GM23338 (cell line): ENCODE measurements around the gene SLC25A17. TPM values are rescaled to one million over a fixed set of nuclear protein-coding genes. Genes with fewer than 3 reads are reported as not detected.

Source experiments
- ATAC-seq: fragments of 200-7000 bp; cut with Tn5 transposase; 3 replicates; pipeline ENCODE4 v1.9.1; 2020
- DNase-seq: peaks from one replicate; pipeline ENCODE4 v3.0.0-alpha.2; 2015; ENCODE audit warnings: low spot score
- H2AFZ ChIP-seq: fragments of 200-600 bp; sonication (generic); 2 replicates; pipeline ENCODE4 v1.8.0; 2016; ENCODE audit warnings: antibody characterized with exemption, mild to moderate bottlenecking, moderate library complexity
- H3F3A ChIP-seq: fragments of 200-600 bp; sonication (generic); replicated peaks from 2 replicates; pipeline ENCODE4 v1.8.0; 2017; ENCODE audit warnings: antibody characterized with exemption, mixed run types, low read depth
- H3K27ac ChIP-seq: fragments of 200-600 bp; sonication (generic); 2 replicates; pipeline ENCODE4 v1.6.1; 2016; ENCODE audit warnings: low read depth
- H3K27me3 ChIP-seq: fragments of 200-600 bp; sonication (generic); 2 replicates; pipeline ENCODE4 v1.8.0; 2016; ENCODE audit warnings: mild to moderate bottlenecking, mixed run types, moderate library complexity; ENCODE audit not compliant: insufficient read depth
- H3K36me3 ChIP-seq: fragments of 200-600 bp; sonication (generic); 2 replicates; pipeline ENCODE4 v1.8.0; 2016; ENCODE audit warnings: mild to moderate bottlenecking; ENCODE audit not compliant: insufficient read depth
- H3K4me1 ChIP-seq: fragments of 200-600 bp; sonication (generic); 2 replicates; pipeline ENCODE4 v1.8.0; 2016; ENCODE audit warnings: mild to moderate bottlenecking, moderate library complexity; ENCODE audit not compliant: insufficient read depth
- H3K4me2 ChIP-seq: fragments of 200-600 bp; sonication (generic); 2 replicates; pipeline ENCODE4 v1.7.1; 2017; ENCODE audit warnings: mixed run types
- H3K4me3 ChIP-seq: fragments of 200-600 bp; sonication (generic); 2 replicates; pipeline ENCODE4 v1.6.1; 2016; ENCODE audit warnings: mixed run types
- H3K79me2 ChIP-seq: fragments of 200-600 bp; sonication (generic); replicated peaks from 2 replicates; pipeline ENCODE4 v1.8.0; 2017; ENCODE audit warnings: mild to moderate bottlenecking; ENCODE audit not compliant: insufficient read depth
- H3K9me2 ChIP-seq: fragments of 200-600 bp; sonication (generic); 2 replicates; pipeline ENCODE4 v1.8.0; 2017; ENCODE audit not compliant: insufficient read depth
- H4K20me1 ChIP-seq: fragments of 200-600 bp; sonication (generic); replicated peaks from 2 replicates; pipeline ENCODE4 v1.8.0; 2017; ENCODE audit warnings: mild to moderate bottlenecking; ENCODE audit not compliant: insufficient read depth
- H3K27ac Mint-ChIP-seq: 2 replicates; pipeline ENCODE4 v1.8.0; 2020; ENCODE audit warnings: inconsistent platforms, mild to moderate bottlenecking, moderate library complexity, mixed read lengths
- H3K27me3 Mint-ChIP-seq: 3 replicates; pipeline ENCODE4 v1.8.0; 2022; ENCODE audit warnings: low read depth, mild to moderate bottlenecking, moderate library complexity, mixed read lengths, inconsistent platforms; ENCODE audit not compliant: insufficient read depth, poor library complexity
- H3K36me3 Mint-ChIP-seq: 3 replicates; pipeline ENCODE4 v1.8.0; 2021; ENCODE audit warnings: low read depth, mild to moderate bottlenecking, inconsistent platforms, moderate library complexity, mixed read lengths
- H3K4me1 Mint-ChIP-seq: 3 replicates; pipeline ENCODE4 v1.8.0; 2020; ENCODE audit warnings: mild to moderate bottlenecking, inconsistent platforms, mixed read lengths
- H3K4me3 Mint-ChIP-seq: 3 replicates; pipeline ENCODE4 v1.8.0; 2021; ENCODE audit warnings: moderate library complexity, mild to moderate bottlenecking, inconsistent platforms, mixed read lengths
- H3K9me3 Mint-ChIP-seq: 3 replicates; pipeline ENCODE4 v1.8.0; 2020; ENCODE audit warnings: moderate library complexity, mild to moderate bottlenecking, inconsistent platforms, mixed read lengths
- CREB1 ChIP-seq: fragments of 250-450 bp; sonication (Bioruptor Pico); IDR thresholded peaks from 2 replicates; pipeline ENCODE4 v1.5.0; 2020; ENCODE audit warnings: low read depth, mild to moderate bottlenecking, moderate library complexity
- EZH2 ChIP-seq: fragments of 200-600 bp; sonication (generic); IDR thresholded peaks from one replicate; pipeline ENCODE4 v1.8.0; 2017; ENCODE audit warnings: antibody characterized with exemption, mild to moderate bottlenecking, low read depth; ENCODE audit not compliant: unreplicated experiment
- EZH2phosphoT487 ChIP-seq: fragments of 200-600 bp; sonication (generic); IDR thresholded peaks from one replicate; pipeline ENCODE4 v1.8.1; 2018; ENCODE audit warnings: antibody characterized with exemption; ENCODE audit not compliant: unreplicated experiment
- JUNB ChIP-seq: IDR thresholded peaks from one replicate; pipeline ENCODE4 v1.6.1; 2016; ENCODE audit warnings: antibody characterized with exemption; ENCODE audit not compliant: unreplicated experiment
- NANOG ChIP-seq: IDR thresholded peaks from 2 replicates; pipeline ENCODE4 v1.6.1; 2016; ENCODE audit warnings: antibody characterized with exemption, borderline replicate concordance
- STAT1 ChIP-seq: IDR thresholded peaks from one replicate; pipeline ENCODE4 v1.6.1; 2016; ENCODE audit warnings: antibody characterized with exemption; ENCODE audit not compliant: unreplicated experiment
- ZNF114 ChIP-seq: fragments of 250-450 bp; sonication (Bioruptor Pico); IDR thresholded peaks from 2 replicates; pipeline ENCODE4 v1.5.0; 2020; ENCODE audit warnings: mild to moderate bottlenecking, moderate library complexity
- ZNF331 ChIP-seq: fragments of 250-450 bp; sonication (Bioruptor Pico); IDR thresholded peaks from 2 replicates; pipeline ENCODE4 v1.5.0; 2020; ENCODE audit warnings: low read depth, mild to moderate bottlenecking, moderate library complexity
- polyA plus RNA-seq: library from polyadenylated mRNA; unstranded; fragments of >200 nt; fragmentation: Nextera tagmentation; extraction: Ambion mirVana; gene quantifications from 2 replicates; pipeline ENCODE4 v1.2.1, GENCODE V29; 2016
- total RNA-seq: library from RNA; depleted of rRNA; stranded (reverse); fragments of >200 nt; shearing (Covaris generic); gene quantifications from 2 replicates; pipeline ENCODE4 v1.2.3, GENCODE V29; 2014
- TF ChIP-seq, protein P1 (sequence below): IDR thresholded peaks from 2 replicates; pipeline ENCODE4 v1.6.1; 2016; ENCODE audit warnings: antibody characterized with exemption
- TF ChIP-seq, protein P2 (sequence below), 2 experiments: fragments of 200-600 bp in 1 of 2; sonication (generic) in 1 of 2; conservative IDR thresholded peaks; 2 replicates each; pipeline versions ENCODE4 v1.5.1 to v1.6.1; 2016 to 2017; ENCODE audit warnings: antibody characterized with exemption in 2 of 2, low read depth in 2 of 2, mild to moderate bottlenecking in 2 of 2, moderate library complexity in 1 of 2
- TF ChIP-seq, protein P3 (sequence below): fragments of 250-450 bp; sonication (Bioruptor Pico); IDR thresholded peaks from 2 replicates; pipeline ENCODE4 v1.5.0; 2020; ENCODE audit warnings: mild to moderate bottlenecking, moderate library complexity
- TF ChIP-seq, protein P4 (sequence below): IDR thresholded peaks from one replicate; pipeline ENCODE4 v1.6.1; 2018; ENCODE audit warnings: antibody characterized with exemption; ENCODE audit not compliant: unreplicated experiment

SLC25A17 gene
- total and polyA plus RNA-seq, 2 experiments from 2014 or later = 35.4 to 43.6 TPM

DNA sequence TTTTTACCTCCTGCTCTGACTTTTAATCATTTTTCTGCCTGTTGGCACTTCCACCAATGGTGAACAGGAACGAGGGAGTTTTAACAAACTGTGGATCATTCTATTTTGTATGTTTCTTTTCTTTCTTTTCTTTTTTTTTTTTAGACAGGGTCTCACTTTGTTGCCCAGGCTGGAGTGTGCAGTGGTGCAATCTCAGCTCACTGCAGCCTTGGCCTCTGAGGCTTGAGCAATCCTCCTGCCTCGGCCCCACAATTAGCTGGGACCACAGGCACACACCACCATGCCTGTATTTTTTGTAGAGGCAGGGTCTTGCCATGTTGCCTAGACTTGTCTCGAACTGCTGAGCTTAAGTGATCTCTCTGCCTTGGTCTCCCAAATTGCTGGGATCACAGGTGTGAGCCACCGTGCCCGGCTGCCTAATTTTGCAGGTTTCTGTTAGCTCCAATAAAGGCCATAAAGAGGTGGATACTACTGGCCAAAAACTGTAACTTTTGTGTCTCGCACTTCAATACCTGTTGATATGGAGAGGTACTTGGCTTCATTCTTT is 59.8 kb downstream of the SLC25A17 start:
- H3K9me3 Mint-ChIP-seq = no peaks in the 10 kb centered on the region; the same call in 2 of the 3 replicates
- Histone ChIP-seq H3K27me3 (no peaks in the 10 kb centered on the region), H3K4me2 (no peak overlapping the region), H3K4me3 (no peak overlapping the region), H3K27ac (no peak overlapping the region), H3K36me3 (no peaks in the 10 kb centered on the region), H3K4me1 (peaks cover 7% of the 10 kb centered on the region; the same call in 1 of the 2 replicates), H3K79me2 (no peaks in the 10 kb centered on the region), H4K20me1 (no peaks in the 10 kb centered on the region), H2AFZ (no peak overlapping the region), H3F3A (0 out of 2 replicates have a peak, but pooled peaks cover 3% of the 10 kb centered on the region), H3K9me2 (no peaks in the 10 kb centered on the region; the same call in 1 of the 2 replicates)
- no peaks in the 10 kb centered on the region for H3K36me3 Mint-ChIP-seq
- peaks cover 14% of the 10 kb centered on the region for H3K4me1 Mint-ChIP-seq
- ATAC-seq (no peak), DNase-seq (no peak)
- no peak overlapping the region for H3K4me3 Mint-ChIP-seq
- TF ChIP-seq, protein P1, sequence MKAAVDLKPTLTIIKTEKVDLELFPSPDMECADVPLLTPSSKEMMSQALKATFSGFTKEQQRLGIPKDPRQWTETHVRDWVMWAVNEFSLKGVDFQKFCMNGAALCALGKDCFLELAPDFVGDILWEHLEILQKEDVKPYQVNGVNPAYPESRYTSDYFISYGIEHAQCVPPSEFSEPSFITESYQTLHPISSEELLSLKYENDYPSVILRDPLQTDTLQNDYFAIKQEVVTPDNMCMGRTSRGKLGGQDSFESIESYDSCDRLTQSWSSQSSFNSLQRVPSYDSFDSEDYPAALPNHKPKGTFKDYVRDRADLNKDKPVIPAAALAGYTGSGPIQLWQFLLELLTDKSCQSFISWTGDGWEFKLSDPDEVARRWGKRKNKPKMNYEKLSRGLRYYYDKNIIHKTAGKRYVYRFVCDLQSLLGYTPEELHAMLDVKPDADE = no peak
- TF ChIP-seq EZH2 (no peak), STAT1 (no peak), EZH2phosphoT487 (no peak), CREB1 (CRISPR knock-in tag) (no peak), JUNB (no peak), ZNF114 (CRISPR knock-in tag) (no peak), NANOG (no peak), ZNF331 (CRISPR knock-in tag) (no peak)
- TF ChIP-seq, protein P2, sequence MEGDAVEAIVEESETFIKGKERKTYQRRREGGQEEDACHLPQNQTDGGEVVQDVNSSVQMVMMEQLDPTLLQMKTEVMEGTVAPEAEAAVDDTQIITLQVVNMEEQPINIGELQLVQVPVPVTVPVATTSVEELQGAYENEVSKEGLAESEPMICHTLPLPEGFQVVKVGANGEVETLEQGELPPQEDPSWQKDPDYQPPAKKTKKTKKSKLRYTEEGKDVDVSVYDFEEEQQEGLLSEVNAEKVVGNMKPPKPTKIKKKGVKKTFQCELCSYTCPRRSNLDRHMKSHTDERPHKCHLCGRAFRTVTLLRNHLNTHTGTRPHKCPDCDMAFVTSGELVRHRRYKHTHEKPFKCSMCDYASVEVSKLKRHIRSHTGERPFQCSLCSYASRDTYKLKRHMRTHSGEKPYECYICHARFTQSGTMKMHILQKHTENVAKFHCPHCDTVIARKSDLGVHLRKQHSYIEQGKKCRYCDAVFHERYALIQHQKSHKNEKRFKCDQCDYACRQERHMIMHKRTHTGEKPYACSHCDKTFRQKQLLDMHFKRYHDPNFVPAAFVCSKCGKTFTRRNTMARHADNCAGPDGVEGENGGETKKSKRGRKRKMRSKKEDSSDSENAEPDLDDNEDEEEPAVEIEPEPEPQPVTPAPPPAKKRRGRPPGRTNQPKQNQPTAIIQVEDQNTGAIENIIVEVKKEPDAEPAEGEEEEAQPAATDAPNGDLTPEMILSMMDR (conservative IDR thresholded peaks at IDR 0.05; ENCODE audit: low read depth in 2 of 2) = no peak
- TF ChIP-seq, protein P3, sequence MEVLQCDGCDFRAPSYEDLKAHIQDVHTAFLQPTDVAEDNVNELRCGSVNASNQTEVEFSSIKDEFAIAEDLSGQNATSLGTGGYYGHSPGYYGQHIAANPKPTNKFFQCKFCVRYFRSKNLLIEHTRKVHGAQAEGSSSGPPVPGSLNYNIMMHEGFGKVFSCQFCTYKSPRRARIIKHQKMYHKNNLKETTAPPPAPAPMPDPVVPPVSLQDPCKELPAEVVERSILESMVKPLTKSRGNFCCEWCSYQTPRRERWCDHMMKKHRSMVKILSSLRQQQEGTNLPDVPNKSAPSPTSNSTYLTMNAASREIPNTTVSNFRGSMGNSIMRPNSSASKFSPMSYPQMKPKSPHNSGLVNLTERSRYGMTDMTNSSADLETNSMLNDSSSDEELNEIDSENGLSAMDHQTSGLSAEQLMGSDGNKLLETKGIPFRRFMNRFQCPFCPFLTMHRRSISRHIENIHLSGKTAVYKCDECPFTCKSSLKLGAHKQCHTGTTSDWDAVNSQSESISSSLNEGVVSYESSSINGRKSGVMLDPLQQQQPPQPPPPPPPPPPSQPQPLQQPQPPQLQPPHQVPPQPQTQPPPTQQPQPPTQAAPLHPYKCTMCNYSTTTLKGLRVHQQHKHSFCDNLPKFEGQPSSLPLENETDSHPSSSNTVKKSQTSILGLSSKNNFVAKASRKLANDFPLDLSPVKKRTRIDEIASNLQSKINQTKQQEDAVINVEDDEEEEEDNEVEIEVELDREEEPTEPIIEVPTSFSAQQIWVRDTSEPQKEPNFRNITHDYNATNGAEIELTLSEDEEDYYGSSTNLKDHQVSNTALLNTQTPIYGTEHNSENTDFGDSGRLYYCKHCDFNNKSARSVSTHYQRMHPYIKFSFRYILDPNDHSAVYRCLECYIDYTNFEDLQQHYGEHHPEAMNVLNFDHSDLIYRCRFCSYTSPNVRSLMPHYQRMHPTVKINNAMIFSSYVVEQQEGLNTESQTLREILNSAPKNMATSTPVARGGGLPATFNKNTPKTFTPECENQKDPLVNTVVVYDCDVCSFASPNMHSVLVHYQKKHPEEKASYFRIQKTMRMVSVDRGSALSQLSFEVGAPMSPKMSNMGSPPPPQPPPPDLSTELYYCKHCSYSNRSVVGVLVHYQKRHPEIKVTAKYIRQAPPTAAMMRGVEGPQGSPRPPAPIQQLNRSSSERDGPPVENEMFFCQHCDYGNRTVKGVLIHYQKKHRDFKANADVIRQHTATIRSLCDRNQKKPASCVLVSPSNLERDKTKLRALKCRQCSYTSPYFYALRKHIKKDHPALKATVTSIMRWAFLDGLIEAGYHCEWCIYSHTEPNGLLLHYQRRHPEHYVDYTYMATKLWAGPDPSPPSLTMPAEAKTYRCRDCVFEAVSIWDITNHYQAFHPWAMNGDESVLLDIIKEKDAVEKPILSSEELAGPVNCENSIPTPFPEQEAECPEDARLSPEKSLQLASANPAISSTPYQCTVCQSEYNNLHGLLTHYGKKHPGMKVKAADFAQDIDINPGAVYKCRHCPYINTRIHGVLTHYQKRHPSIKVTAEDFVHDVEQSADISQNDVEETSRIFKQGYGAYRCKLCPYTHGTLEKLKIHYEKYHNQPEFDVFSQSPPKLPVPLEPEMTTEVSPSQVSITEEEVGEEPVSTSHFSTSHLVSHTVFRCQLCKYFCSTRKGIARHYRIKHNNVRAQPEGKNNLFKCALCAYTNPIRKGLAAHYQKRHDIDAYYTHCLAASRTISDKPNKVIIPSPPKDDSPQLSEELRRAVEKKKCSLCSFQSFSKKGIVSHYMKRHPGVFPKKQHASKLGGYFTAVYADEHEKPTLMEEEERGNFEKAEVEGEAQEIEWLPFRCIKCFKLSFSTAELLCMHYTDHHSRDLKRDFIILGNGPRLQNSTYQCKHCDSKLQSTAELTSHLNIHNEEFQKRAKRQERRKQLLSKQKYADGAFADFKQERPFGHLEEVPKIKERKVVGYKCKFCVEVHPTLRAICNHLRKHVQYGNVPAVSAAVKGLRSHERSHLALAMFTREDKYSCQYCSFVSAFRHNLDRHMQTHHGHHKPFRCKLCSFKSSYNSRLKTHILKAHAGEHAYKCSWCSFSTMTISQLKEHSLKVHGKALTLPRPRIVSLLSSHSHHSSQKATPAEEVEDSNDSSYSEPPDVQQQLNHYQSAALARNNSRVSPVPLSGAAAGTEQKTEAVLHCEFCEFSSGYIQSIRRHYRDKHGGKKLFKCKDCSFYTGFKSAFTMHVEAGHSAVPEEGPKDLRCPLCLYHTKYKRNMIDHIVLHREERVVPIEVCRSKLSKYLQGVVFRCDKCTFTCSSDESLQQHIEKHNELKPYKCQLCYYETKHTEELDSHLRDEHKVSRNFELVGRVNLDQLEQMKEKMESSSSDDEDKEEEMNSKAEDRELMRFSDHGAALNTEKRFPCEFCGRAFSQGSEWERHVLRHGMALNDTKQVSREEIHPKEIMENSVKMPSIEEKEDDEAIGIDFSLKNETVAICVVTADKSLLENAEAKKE = no peak
- TF ChIP-seq, protein P4, sequence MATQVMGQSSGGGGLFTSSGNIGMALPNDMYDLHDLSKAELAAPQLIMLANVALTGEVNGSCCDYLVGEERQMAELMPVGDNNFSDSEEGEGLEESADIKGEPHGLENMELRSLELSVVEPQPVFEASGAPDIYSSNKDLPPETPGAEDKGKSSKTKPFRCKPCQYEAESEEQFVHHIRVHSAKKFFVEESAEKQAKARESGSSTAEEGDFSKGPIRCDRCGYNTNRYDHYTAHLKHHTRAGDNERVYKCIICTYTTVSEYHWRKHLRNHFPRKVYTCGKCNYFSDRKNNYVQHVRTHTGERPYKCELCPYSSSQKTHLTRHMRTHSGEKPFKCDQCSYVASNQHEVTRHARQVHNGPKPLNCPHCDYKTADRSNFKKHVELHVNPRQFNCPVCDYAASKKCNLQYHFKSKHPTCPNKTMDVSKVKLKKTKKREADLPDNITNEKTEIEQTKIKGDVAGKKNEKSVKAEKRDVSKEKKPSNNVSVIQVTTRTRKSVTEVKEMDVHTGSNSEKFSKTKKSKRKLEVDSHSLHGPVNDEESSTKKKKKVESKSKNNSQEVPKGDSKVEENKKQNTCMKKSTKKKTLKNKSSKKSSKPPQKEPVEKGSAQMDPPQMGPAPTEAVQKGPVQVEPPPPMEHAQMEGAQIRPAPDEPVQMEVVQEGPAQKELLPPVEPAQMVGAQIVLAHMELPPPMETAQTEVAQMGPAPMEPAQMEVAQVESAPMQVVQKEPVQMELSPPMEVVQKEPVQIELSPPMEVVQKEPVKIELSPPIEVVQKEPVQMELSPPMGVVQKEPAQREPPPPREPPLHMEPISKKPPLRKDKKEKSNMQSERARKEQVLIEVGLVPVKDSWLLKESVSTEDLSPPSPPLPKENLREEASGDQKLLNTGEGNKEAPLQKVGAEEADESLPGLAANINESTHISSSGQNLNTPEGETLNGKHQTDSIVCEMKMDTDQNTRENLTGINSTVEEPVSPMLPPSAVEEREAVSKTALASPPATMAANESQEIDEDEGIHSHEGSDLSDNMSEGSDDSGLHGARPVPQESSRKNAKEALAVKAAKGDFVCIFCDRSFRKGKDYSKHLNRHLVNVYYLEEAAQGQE = no peak
- H3K27me3 Mint-ChIP-seq = peaks cover 9% of the 10 kb centered on the region
- peak overlapping the region; percentile 73; the same call in 1 of the 2 replicates for H3K27ac Mint-ChIP-seq
